Fibroblast of the aortic adventitia (primary cell): ENCODE data around the gene TMPRSS13. TPM values are rescaled to one million over a fixed set of nuclear protein-coding genes. Genes with fewer than 3 reads are reported as not detected.

Experiments
- DNase-seq: peaks from one replicate; pipeline ENCODE4 v3.0.0-alpha.2; 2010; ENCODE audit warnings: low read depth
- H3K4me3 ChIP-seq: 2 replicates; pipeline ENCODE4 v1.5.1; 2011; ENCODE audit warnings: low read depth, mild to moderate bottlenecking, control low read depth, low read length, moderate library complexity
- CTCF ChIP-seq: IDR thresholded peaks from 2 replicates; pipeline ENCODE4 v1.5.1; 2011; ENCODE audit warnings: mild to moderate bottlenecking, low read length, control low read depth, inconsistent platforms; ENCODE audit not compliant: insufficient read depth
- total RNA-seq: library from RNA; depleted of rRNA; stranded (reverse); fragments of >200 nt; gene quantifications from 2 replicates; pipeline ENCODE4 v1.2.3, GENCODE V29; 2012; ENCODE audit warnings: low replicate concordance

Gene TMPRSS13
- total RNA-seq, 1 donor = not detected

DNA sequence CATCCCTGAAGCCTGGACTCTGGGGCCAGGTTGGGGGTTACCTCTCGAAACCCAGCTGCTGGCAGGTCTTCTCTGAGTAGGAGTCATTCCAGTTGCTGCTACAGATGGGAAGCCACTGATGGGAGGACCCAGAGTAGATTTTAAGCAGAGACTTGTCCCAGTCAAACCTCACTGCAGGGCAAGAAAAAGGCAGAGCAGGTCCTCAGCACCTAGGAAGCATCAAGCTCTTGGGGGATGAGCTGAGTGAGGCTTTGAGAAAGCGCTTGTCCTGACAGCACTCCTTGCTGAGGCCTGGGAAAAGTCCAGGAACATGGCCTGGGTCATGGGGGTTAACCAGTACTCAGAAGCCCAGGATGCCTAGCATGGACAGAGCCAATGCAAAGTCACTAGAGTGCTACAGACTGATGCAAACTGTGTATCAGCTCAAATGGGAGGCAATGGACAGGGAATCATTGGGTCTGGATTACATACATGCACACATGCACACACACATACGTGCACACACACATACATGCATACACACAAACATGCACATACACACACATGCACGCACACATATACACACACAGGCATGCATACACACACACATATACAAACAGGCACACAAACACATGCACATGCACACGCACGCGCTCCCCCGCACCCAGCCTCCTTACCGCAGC lies 15.3 kb downstream of the TMPRSS13 start:
- TF ChIP-seq CTCF = no peak
- DNase-seq = no peak
- no peak overlapping the region for H3K4me3 ChIP-seq

- DNase-seq = no peak
- H3K4me3 ChIP-seq = no peak overlapping the region
- no peak for TF ChIP-seq CTCF
These were observed 16.7 kb downstream of the TMPRSS13 start for GRCh38 chr11:117912497-117912896.

- TF ChIP-seq CTCF = no peak
- no peak overlapping the region for H3K4me3 ChIP-seq
- no peak for DNase-seq
These were observed 17.5 kb downstream of the TMPRSS13 start for GRCh38 chr11:117911694-117912093.

DNA sequence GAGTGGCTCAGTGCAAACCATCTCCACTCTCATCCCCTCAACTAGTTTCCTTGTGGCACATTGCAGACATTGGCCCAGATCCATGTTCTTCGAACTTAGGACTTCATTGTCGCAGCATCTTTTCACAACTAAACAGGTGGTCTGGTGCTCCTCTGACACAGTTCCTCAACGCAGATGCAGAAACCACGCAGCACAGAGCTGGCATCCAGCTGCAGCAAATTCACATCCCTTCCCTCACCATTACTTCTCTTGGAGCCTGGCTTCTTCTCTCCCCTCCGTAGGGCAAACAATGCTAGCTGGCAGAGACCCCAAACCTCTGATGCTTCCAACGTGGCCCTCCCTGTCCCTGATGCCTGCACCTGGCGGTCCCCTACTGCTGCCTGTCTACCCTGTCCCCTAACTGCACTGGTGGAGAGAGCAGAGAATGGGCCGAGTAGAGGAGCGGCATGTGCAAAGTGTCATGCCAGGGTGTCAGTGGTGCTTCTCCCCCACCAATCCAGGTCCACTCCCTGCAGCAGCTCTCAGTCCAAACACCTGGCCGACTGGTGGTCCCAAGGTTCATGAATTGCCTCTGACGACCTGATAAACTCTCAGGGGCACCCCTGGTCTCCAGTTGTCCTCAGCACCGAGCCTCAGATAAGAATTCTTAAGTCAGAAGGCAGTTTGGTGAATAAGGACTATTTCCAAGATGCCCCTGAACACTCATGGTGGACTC lies 18.1 kb downstream of the TMPRSS13 start:
- H3K4me3 ChIP-seq = no peak overlapping the region
- DNase-seq = no peak
- no peak for TF ChIP-seq CTCF

GRCh38 chr11:117910525-117910924 lies 18.7 kb downstream of the TMPRSS13 start:
- no peak overlapping the region for H3K4me3 ChIP-seq
- no peak for DNase-seq
- no peak for TF ChIP-seq CTCF

DNA sequence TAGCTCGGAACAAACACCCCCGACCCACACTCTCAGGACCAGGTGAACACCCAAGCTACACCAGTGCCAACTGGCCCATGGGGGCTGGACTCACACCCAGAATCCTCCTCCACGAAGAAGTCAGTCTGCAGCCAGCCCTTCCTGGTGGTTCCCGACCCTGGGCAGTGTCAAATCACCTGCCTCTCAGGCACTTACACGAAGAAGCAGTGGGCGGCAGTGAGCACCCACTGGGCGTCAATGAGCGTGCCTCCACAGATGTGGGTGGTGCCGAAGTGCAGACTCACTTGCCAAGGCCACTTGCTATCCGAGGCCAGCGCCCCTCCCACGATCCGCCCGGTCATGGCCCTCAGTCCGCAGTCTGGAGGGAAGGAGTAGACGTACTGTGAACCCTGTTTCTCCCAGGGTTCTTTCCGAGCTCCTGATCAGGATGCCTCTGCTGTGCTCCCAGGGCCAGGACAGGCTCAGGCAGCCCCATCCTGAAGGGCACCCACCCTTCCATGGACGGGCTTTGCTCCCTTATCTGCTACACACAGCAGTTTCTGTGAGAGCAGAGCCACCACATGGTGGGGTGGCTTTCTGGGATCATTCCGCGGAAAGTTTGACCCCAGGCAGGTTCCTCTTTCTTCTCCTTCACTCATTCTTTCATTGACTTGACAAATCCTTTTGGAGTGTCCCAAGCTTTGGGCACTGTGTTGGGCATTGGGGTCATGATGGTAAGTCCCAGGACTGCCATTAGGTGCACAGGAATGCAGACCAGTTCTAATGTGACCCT lies 19.4 kb downstream of the TMPRSS13 start:
- TF ChIP-seq CTCF = no peak
- H3K4me3 ChIP-seq = no peak overlapping the region
- no peak for DNase-seq
